BLaER1 (cell line): ENCODE measurements around the gene TFDP1.
"Not testable (repeated sequence)": the region's sequence is repeated elsewhere in the genome, so short reads cannot be mapped to it uniquely, and the experiment has no call there.

Experiments
- H3K27ac ChIP-seq: shearing (Covaris generic); formaldehyde crosslinking; 2 replicates; pipeline ENCODE4 v1.8.1; 2022
- H3K27me3 ChIP-seq: shearing (Covaris generic); formaldehyde crosslinking; 2 replicates; pipeline ENCODE4 v1.8.1; 2022
- H3K36me3 ChIP-seq: shearing (Covaris generic); formaldehyde crosslinking; 2 replicates; pipeline ENCODE4 v1.8.1; 2022
- H3K4me1 ChIP-seq: shearing (Covaris generic); formaldehyde crosslinking; 2 replicates; pipeline ENCODE4 v1.8.1; 2022
- H3K4me2 ChIP-seq: shearing (Covaris generic); formaldehyde crosslinking; 2 replicates; pipeline ENCODE4 v1.8.1; 2022
- H3K4me3 ChIP-seq: shearing (Covaris generic); formaldehyde crosslinking; 2 replicates; pipeline ENCODE4 v1.8.1; 2022
- H3K9ac ChIP-seq: shearing (Covaris generic); formaldehyde crosslinking; 2 replicates; pipeline ENCODE4 v1.8.1; 2022
- H3K9me3 ChIP-seq: shearing (Covaris generic); formaldehyde crosslinking; 2 replicates; pipeline ENCODE4 v1.8.1; 2022
- H4K20me1 ChIP-seq: shearing (Covaris generic); formaldehyde crosslinking; 2 replicates; pipeline ENCODE4 v1.8.1; 2022
- Cebpa-rat ChIP-seq: shearing (Covaris generic); IDR thresholded peaks from 2 replicates; pipeline ENCODE4 v1.8.1; 2022

TFDP1 gene

DNA sequence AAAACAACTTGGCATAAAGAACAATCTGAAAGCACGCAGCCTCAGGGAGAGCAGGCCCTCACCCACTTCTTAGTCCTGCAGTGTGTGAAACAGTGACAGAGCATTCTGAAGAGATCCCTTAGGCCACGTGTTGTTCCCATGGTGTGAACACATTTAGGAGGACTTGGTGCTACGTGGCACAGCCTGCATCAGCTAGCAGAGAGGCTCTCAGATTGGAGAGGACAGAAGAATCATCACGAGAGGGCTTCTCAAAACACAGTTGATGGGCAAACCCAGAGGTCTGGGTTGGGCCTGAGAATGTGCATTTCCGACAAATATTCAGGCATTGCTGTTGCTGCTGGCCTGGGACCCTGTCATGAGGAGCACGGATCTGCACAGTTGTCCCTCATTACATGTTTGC, 26.1 kb upstream of the TFDP1 start:
- Histone ChIP-seq H3K4me3 (no peak overlapping the region), H3K27me3 (no peaks in the 10 kb centered on the region), H3K4me1 (peaks cover 18% of the 10 kb centered on the region), H4K20me1 (no peaks in the 10 kb centered on the region), H3K36me3 (no peaks in the 10 kb centered on the region), H3K9me3 (no peaks in the 10 kb centered on the region), H3K9ac (no peak overlapping the region), H3K4me2 (no peak overlapping the region), H3K27ac (no peak overlapping the region)
- no peak for TF ChIP-seq Cebpa-rat

DNA sequence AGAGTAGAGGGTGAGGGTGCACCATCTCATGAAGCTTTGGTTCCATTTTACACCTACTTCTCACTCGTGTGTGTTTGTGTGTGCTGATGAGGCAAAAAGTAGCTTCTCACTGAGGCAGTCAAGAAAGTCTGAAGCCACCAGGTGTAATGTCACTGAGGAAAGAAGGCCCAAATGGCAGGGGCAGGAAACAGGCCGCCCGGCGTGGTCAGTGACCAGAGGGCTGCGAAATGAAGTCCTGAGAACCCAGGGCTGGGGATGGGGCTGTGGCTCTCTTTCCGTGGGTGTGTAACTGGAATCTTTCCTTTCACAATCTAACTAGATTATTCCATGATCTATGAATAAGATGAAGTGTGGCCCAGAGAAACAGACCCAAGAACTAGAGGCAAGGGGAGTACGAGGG, 25.5 kb upstream of the TFDP1 start:
- peaks cover 12% of the 10 kb centered on the region for H3K4me1 ChIP-seq
- TF ChIP-seq Cebpa-rat, result no peak
- no peak overlapping the region for H3K9ac ChIP-seq
- H3K36me3 ChIP-seq, result no peaks in the 10 kb centered on the region
- no peak overlapping the region for H3K4me3 ChIP-seq
- H3K4me2 ChIP-seq, result no peak overlapping the region
- H3K27ac ChIP-seq, result no peak overlapping the region
- no peaks in the 10 kb centered on the region for H4K20me1 ChIP-seq
- no peaks in the 10 kb centered on the region for H3K27me3 ChIP-seq
- H3K9me3 ChIP-seq, result no peaks in the 10 kb centered on the region

DNA sequence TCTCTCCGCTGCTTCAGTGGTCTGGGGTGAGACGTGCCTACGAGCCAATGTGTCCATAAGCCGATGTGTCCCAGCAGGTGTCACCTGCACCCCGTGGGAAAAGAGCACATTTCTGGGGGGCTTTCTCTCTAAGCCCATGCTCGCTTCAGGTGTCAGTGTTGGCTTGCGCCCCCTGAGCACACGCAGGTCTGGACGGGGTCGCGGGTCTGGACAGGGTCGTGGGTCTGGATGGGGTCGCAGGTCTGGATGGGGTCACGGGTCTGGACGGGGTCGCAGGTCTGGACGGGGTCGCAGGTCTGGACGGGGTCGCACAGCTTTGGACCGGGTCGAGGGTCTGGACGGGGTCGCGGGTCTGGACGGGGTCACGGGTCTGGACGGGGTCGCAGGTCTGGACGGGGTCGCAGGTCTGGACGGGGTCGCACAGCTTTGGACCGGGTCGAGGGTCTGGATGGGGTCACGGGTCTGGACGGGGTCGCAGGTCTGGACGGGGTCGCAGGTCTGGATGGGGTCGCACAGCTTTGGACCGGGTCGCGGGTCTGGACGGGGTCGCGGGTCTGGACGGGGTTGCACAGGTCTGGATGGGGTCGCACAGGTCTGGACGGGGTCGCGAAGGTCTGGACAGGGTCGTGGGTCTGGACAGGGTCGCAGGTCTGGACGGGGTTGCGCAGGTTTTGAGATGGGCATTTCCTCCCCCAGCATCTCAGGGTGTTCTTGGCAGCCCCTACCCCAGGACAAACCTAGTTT, 24.5 kb upstream of the TFDP1 start:
- Histone ChIP-seq H3K27ac (no peak overlapping the region), H3K4me3 (no peak overlapping the region), H3K4me1 (peaks cover 8% of the 10 kb centered on the region), H3K27me3 (no peaks in the 10 kb centered on the region), H3K9me3 (no peaks in the 10 kb centered on the region), H3K4me2 (no peak overlapping the region), H4K20me1 (no peaks in the 10 kb centered on the region), H3K9ac (no peak overlapping the region), H3K36me3 (no peaks in the 10 kb centered on the region)
- TF ChIP-seq Cebpa-rat, result no peak

DNA sequence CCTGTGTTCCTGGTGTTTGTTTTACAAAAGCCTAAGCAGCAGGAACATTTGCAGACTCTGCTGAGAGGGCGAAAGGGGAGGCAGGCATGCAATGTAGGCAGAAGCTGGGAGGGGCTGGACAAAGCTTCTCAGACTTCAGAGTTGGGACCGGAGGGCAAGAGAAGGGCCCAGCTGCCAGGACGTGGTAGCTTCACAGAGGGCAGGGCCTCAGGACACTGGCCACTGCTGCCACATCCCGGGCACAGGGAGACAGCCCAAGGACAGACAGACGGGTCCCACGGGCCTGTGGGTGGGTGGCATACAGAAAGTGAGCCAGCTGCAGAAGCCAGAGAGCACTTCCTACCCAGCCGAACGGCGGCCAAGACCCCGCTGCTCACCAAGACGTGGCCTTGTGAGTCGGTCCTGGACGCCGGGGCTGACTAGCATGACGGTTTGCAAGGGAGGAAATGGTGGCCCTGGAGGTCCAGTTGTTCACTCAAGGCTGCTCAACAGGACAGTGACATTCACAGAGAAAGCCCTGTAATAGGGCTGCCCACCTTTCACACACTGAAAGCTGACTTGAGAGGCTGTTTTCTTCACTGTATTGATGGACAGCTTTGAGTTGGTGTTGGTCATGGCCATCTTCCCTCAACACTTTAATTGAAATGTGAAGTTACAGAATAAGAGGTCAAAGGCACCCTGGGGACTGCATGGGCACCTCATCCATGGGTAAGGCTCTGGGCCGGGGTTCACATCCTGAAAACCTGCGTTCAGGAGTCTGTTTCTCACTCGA, 23.7 kb upstream of the TFDP1 start:
- peaks cover 8% of the 10 kb centered on the region for H3K4me1 ChIP-seq
- no peak overlapping the region for H3K4me3 ChIP-seq
- no peaks in the 10 kb centered on the region for H3K9me3 ChIP-seq
- no peak overlapping the region for H3K27ac ChIP-seq
- no peaks in the 10 kb centered on the region for H3K36me3 ChIP-seq
- no peaks in the 10 kb centered on the region for H3K27me3 ChIP-seq
- no peak overlapping the region; the same call in 1 of the 2 replicates for H3K9ac ChIP-seq
- H4K20me1 ChIP-seq, result no peaks in the 10 kb centered on the region
- H3K4me2 ChIP-seq, result no peak overlapping the region
- no peak for TF ChIP-seq Cebpa-rat

DNA sequence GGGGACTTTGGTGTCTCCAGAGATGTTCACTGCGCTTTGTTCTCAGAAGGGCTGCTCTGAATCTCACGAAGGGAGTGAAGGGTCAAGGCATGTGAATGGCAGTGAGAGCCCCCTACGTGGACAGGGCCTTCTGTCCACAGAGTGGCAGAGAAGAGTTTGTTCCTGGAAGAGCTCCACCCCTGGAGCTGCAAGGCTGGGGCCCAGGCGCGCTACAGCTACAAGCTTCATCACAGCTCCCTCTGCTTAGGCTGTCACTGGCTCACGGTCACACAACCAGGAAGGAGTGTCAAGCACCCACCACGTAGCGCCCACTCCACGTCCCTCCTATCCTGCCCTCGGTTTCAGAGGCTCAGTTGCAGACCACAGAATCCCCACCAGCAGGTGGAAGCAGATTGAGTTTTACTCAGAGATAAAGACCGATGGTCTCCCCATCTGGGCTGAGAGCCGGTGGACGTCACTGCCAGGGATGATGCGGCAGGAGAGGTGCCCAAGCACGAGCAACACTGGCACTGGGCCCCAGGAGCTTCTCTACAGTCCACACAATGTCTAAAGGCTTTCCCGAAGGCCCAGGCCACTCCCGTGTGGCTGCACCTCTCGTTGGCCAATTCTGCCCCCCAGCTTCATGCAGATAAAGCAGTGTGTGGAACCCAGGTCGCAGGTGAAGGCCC, 23.0 kb upstream of the TFDP1 start:
- H3K27me3 ChIP-seq, result no peaks in the 10 kb centered on the region
- no peak overlapping the region for H3K4me2 ChIP-seq
- H3K9ac ChIP-seq, result no peak overlapping the region; the same call in 1 of the 2 replicates
- H3K27ac ChIP-seq, result no peak overlapping the region
- no peaks in the 10 kb centered on the region for H3K36me3 ChIP-seq
- H3K4me3 ChIP-seq, result no peak overlapping the region
- no peaks in the 10 kb centered on the region for H3K9me3 ChIP-seq
- H3K4me1 ChIP-seq, result peaks cover 8% of the 10 kb centered on the region
- TF ChIP-seq Cebpa-rat, result no peak
- H4K20me1 ChIP-seq, result no peaks in the 10 kb centered on the region

DNA sequence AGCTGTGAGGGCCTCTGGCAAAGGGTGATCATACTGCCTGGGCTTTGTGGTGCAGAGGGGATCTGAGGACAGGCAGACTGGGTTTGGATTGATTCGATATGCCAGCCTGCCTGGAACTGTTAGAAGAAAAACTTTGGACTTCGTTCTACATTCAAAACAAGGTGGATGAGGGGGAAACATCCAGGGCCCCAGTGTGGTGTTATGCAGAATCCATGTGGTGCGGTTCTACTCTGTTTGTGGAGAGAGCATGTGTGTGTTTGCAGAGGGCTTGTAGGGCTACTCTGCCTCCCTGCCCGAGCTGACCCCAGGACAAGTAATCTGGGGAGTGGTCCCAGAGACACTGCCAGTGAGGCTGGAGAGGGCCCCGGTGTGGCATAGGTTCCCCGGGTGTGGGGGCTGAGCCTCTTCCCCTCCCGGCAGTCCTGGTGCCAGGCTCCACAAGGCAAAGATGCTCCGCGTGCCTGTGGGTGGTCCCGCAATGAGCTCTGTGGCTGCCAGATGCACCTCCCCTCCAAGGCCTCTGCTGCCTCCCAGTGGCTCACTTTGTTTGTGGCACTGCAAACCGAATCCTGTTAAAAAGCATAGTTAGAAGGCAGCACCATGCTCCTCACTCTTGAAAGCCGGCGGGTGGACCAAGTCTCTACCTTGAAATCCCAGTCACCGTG, 22.3 kb upstream of the TFDP1 start:
- H3K4me2 ChIP-seq, result peak overlapping the region; percentile 41
- H3K27me3 ChIP-seq, result no peaks in the 10 kb centered on the region
- no peak overlapping the region for H3K27ac ChIP-seq
- no peak overlapping the region for H3K4me3 ChIP-seq
- H3K4me1 ChIP-seq, result peaks cover 8% of the 10 kb centered on the region
- H3K36me3 ChIP-seq, result no peaks in the 10 kb centered on the region
- no peak overlapping the region for H3K9ac ChIP-seq
- no peaks in the 10 kb centered on the region for H4K20me1 ChIP-seq
- H3K9me3 ChIP-seq, result no peaks in the 10 kb centered on the region
- TF ChIP-seq Cebpa-rat, result no peak

DNA sequence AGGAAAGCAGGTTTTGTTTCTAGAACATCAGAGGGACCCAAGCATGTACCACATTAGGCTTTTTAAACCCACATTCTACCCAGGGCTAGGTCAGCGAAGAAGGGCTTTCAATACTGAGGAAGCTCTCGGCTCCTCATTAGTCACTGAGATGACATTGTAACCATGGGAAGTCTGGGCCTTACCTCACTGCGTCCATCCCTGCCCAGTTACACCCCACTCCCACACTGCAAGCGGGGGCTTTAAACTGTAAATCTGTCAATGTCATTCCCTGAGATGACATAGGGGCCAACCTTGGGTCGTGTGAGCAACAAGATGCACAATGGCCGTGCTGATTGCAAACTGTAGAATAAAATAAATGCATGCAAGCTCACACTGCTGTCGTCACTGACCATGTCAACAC, 21.7 kb upstream of the TFDP1 start:
- no peaks in the 10 kb centered on the region for H3K27me3 ChIP-seq
- TF ChIP-seq Cebpa-rat, result no peak
- peak overlapping the region; percentile 41; the same call in 1 of the 2 replicates for H3K4me2 ChIP-seq
- no peaks in the 10 kb centered on the region for H3K36me3 ChIP-seq
- H3K4me1 ChIP-seq, result peaks cover 8% of the 10 kb centered on the region
- no peak overlapping the region for H3K9ac ChIP-seq
- no peak overlapping the region for H3K27ac ChIP-seq
- no peaks in the 10 kb centered on the region for H3K9me3 ChIP-seq
- no peaks in the 10 kb centered on the region for H4K20me1 ChIP-seq
- no peak overlapping the region for H3K4me3 ChIP-seq

- H4K20me1 ChIP-seq, H3K4me3 ChIP-seq, H3K4me2 ChIP-seq, H3K36me3 ChIP-seq, H3K4me1 ChIP-seq, H3K27me3 ChIP-seq, H3K9ac ChIP-seq, H3K9me3 ChIP-seq, H3K27ac ChIP-seq: not testable (repeated sequence)
Observed at GRCh38 chr13:113563511-113563910, 21.0 kb upstream of the TFDP1 start.

DNA sequence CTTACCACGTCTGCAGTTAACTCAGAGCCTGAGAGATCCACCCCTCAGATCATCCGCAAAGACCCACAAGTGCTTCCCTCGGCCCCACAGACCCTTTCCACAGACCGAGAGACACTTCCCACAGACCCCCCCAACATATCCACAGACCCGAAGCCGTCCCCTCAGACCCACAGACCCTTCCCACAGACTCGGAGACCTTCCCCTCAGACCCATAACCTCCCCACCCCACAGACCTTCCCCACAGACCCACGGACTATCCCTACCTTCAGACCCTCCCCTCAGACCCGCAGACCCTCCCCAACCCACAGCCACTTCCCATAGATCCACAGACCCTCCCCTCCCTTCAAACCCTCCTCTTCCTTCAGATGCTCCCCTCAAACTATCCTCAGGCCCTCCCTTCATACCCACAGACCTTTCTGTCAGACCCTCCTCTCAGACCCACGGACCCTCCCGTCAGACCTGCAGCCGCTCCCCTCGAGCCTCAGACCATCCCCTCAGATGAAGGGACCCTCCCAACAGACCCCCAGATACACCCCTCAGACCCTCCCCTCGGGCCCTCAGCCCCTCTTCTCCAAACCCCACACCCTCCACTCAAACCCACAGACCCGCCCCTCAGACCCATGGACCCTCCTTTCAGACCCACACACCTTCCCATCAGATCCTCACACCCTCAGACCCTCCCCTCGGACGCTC, 20.1 kb upstream of the TFDP1 start:
- H3K27ac ChIP-seq, result no peak overlapping the region

More for the DNA sequence above, 20.1 kb upstream of the TFDP1 start:
- Histone ChIP-seq H4K20me1 (no peaks in the 10 kb centered on the region), H3K4me3 (no peak overlapping the region), H3K27me3 (no peaks in the 10 kb centered on the region), H3K4me1 (peaks cover 8% of the 10 kb centered on the region), H3K9ac (no peak overlapping the region), H3K4me2 (no peak overlapping the region), H3K9me3 (no peaks in the 10 kb centered on the region), H3K36me3 (no peaks in the 10 kb centered on the region)
- no peak for TF ChIP-seq Cebpa-rat
